NCI-H2081 treated with DMSO at 0.1 percent for 48 hours (cell line): ENCODE data around the gene P2RX3.
"Not testable (repeated sequence)": the region's sequence is repeated elsewhere in the genome, so short reads cannot be mapped to it uniquely, and the experiment has no call there.

ENCODE experiments used
- DNase-seq: peaks from one replicate; lab custom pipeline; 2025; lab: John Stamatoyannopoulos, UW

The P2RX3 gene

DNA sequence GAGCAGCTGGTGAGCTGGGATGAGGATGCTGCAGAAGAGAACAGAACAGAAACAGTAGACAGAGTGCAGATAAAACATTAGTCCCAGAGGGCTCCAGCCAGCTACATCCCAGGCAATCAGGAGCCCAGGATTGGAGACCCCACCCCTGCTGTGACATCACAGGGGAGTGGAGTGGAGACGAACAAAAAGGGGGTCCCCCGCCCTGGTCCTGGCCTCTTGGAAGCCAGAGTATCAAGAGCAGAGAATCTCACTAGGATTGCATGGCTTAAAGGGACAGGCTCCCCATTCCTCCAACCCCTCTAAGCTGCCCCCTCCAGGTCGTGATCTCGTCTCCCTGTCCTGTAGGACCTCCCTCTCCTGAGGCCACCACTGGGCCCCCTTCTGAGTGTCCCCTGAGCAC lies at the start of gene P2RX3:
Gene P2RX3 (plus strand): TSS at position 211 of the 400 bp plus-strand sequence. CDS start 199 bp downstream, outside the sequence.
- DNase-seq: no peak

DNA sequence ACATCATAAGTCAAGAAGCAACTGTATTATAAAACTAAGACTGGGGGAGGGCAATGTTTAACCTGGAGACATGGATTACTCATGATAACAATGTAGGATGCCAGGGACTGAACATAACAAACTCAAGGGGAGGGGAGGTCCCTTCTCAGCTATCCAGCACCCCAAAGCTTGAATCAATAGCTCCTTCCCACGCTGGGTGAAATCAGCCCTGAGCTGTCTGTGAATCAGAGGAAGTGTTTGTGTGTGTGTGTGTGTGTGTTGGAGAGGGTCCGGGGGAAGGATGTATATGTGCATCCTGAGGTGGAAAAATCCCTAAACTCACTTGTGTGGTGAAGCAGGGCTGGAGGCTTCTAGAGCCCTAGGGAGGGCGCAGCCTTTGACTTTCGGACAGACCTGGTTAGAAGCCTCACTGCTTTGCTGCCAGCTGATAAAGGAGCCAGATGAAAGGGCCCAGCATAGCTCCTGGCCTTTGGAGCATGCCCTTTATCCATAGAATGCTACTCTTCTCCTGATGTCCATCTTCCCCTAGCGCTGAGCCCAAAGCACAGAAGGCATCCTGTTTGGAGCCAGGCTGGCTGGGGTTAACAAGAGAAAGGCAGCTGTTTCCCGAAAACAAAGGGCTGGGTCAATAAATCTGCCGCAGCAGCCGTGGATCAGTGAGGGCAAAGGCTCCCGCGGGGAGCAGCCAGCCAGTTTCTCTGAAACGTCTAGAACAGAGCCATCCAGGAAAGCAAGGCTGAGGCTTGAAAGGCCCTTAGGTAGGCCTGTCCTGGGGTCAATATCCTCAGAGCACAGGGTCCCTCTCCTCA lies 49.2 kb upstream of the P2RX3 start:
- DNase-seq: no peak

DNA sequence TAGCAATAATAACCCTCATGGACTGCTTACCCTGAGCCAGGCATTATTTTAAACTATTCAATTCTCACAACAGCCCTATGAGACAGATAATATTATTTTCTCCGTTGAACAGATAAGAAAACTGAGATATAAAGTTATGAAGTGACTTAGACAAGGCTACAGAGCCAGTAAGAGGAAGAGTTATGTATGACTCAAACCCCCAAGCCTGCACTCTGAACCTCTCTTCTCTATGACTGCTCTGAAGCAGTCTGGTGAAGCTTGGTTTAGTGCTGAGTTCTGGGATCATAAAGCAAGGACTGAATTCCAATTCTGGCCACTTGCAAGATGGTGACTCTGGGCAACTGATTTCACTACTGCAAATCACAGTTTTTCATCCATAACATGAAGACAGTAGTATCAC lies 47.9 kb upstream of the P2RX3 start:
- DNase-seq: no peak

DNA sequence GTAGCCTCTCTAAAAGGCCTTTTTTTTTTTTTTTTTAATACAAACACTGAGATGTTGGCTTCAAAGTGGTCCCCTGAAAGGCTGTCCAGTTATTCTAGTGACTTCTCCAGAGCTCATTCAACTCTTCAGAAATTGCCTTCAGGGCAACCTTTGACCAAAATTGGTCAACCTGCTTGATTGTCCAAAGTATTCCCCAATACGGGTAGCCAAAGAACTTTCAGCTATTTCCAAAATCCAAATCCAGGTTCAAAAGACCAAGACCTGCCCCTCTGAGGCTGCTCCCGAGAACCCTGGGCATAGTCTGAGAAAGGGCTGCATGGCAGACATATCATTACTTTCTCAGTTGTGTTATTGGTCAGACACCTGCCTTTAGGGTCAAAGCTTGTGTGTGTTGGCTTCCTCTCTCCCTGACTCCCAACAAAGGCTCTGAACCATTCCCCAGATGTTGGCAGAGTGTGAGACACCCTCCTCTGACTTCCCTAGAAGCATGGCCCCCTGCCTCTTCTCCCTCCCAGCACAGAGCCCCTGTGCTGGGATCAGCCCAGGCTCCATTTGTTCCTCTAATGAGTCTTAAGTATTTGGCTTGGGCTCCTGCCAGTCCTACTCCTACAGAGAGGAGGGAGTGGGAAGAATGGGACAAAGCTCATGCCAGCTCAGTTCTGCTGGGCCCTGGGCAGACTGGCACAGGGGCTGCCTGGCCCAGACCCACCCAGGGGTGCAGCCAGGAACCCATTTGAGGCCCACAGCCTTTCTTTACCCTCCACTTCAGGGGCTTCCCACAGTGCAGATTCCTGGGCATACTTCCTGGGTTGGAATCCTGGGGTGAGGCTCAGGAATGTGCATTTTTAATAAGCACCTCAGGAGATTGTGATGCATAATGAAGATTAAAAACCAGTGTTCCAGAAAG lies 43.7 kb upstream of the P2RX3 start:
- DNase-seq: no peak

- not testable (repeated sequence) for DNase-seq
These were observed 41.9 kb upstream of the P2RX3 start for GRCh38 chr11:57296205-57296604.

DNA sequence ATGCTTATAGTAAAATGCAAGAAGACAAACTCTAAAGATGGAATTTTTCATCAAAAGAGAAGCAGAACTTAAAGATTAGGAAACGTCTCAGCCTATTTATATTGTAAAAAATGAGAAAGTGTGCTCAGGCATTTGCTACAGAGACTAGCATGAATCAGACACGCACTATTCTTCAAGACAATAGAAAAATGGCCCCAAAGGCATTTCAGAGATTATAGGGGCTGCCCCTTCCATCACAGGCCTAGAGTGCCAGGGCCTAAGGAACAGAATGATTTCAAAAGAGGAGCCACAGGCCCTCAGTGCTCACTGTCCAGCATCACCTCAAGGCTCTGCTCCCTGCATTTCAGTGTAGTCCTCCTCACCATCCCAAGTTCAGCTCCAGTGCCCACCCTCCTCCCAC lies 40.9 kb upstream of the P2RX3 start:
- no peak for DNase-seq

DNA sequence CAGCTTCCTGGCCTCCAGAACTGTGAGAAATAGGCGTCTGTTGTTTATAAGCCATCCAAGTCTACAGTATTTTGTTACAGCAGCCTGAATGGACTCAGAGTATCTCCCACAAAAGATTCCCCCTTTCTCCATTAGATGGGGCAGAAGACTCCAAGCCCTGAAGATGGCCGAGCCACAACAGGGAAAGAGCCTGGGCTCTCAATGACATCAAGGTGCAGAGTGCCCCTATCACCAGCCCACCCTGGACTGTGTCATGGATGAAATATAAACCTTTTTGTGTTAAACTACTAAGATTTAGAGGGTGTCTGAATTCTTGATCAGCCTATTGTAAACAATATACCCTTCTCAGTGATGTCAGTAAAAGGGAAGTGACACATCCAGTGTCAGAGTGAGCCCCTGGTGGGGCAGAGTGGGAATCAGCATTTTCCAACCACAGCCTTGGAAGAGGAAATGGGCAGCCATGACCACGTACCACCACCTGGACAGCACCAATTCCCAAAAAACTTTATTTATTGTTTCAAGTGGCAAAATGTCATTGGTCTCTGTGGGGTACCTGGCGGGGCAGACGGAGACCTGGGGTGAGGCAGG lies 38.9 kb upstream of the P2RX3 start:
- DNase-seq: no peak

- no peak for DNase-seq
These were observed 37.4 kb upstream of the P2RX3 start for GRCh38 chr11:57300785-57301184.

DNA sequence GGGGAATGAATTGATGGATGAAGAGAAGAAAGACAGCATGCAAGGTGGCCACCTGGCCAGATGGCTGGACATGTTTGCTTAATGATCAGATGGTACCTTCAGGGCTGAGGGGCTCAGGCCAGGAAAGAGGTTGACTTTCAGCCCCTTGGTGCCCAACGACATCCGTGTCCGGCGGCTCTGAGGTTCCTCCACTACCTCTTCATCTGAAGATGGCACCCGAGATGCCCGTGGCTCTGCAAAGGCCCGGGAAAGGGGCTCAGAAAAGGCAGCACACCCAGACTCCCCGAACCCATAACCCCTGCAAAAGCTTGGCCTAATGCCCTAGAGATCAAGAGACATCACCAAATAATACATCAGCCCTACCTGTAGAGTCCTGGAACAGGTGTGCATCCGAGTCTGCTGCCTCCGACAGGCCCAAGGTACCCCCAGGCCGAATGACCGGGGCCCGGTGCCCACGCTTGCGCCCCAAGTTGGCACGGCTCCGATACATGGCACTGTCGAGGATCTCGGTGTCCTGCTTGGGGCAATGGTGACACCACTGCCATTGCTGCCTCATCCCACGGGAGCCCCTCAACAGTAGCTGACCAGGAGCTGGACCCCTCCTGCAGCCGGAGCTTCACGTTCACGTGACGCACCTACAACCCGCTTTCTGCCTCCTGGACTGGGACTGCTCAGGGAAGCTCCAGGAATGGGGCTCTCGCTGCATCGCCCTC lies 36.3 kb upstream of the P2RX3 start:
- DNase-seq: no peak

- DNase-seq: no peak
These were observed 35.7 kb upstream of the P2RX3 start for GRCh38 chr11:57302489-57302888.

- no peak for DNase-seq
These were observed 34.7 kb upstream of the P2RX3 start for GRCh38 chr11:57303280-57303989.

DNA sequence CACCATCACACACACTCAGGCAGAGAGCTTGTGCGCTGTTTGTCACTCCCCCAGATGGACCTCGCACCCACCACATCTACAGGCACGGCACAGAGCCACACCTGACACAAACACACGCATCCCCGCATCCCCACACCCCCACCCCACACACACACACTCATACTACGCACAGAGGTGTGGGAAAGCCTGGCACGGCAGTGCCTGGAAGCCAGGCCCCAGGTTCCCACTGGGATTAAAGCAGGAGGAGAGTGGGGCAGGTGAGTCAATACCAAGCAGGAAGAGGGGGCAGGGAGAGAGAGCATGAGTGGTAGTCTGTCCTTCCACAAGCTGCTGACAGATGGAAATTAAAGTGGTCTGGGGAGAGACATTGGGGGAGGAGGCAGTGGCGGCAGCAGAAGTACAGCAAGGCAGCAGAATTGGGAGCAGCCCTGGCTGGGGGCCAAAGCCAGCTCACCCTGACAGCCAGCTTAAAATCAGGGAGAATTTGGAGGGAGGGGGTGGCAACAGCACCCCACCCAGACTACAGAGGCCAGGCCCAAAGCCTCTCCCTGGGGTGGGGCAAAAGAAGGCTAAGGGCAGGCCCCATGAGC lies 34.1 kb upstream of the P2RX3 start:
- DNase-seq: no peak

DNA sequence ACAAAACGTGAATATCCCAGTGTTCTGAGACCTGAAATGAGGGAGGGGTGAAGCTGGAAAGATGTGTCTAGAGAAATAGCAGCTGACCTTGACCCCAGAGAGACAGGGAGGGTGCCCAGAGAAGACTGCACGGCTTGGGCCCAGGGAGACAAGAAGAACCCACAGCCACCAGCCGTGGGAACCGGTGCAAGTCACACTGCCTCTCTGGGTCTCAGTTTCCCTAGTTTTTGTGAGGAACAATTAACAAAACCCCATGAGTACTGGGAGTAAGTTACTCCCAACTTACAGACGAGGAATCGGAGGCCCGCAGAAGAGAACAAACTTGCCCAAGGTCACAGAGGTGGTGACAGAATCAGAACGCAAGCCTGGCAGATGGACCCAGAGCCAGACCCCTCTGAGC lies 32.6 kb upstream of the P2RX3 start:
- DNase-seq: no peak

DNA sequence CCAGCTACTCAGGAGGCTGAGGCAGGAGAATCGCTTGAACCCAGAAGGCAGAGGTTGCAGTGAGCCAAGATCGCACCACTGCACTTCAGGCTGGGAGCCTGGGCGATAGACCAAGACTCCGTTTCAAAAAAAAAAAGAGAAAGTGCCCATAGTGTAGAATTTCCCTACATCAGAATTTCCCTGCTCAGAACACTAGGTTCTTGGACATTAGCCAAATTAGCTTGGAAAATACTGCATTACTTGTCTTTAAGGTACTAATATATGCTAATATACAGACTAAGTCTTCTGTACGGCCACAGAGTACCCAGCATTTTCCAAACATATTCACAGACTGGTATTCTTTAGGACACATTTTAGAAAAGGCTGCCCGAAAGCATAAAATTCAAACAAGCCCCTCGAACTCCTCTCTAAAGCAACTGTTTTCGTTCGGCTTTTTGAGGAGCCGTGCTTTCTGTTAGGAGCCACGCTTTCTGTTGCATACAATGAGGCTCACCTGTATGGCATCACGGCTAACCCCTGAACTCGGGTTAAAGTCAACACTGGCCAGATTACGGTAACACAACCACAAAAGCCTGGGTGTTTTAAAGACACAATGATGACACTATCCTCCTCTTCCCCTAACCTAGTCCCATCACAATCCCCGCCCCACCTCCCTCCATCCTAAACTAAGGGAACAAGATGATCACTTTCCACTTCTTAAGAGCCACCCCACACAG lies 31.8 kb upstream of the P2RX3 start:
- DNase-seq: no peak

DNA sequence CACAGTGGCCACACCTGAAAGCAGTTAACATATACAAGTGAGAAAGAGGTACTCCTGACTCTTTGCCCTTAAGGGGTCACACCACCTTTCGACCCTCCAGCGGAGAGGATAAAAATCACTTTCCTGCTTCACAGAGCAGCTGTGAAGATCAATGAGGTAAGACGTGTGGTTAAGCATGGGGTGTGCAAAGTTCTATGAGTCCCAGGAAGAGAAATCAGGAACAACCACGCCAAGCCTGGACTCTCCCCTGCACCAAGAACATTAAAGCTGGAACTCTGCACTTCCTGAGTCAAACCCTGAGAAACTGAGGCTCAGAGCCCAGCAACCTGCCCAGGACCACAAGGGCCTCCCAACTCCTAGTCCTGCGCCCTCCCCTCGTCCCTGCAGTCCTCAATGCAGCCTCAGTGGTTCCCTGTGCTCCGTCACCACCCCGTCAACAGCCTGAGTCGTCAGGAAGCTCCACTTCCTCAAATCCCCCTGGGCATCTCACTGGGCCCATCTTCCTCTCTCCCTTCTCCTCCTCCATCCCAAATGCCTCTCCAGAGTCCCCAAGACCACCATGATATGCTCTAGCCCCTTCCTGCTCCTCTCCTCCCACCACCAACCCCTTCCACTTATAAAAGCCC lies 31.1 kb upstream of the P2RX3 start:
- no peak for DNase-seq

DNA sequence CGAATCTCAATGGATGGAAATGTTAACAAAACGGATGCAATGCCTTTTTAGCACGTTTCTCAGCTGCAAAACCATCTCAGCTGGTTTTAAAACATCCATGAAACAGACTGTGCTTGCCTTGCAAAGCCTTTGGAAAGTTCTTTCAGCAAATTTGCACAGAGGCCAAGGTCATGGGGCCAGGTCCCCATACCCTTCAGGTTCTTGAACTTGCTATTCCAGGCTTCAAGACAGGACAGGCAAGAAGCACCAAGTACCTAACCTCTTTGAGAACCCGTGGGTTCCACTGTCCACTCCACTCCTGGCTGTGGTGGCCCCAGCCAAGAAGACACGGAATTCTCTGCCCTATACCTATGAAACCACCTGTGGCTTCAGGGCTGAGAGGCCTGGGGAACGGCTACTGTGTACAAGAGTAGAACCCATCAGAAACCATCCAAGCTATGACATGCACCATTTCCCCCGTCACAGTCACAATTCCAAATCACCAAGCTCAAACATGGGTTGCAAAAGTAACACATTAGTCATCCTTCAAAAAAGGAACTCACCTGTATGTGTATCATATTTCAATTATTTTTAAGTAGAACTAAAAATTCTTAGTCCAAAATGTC lies 30.4 kb upstream of the P2RX3 start:
- no peak for DNase-seq

DNA sequence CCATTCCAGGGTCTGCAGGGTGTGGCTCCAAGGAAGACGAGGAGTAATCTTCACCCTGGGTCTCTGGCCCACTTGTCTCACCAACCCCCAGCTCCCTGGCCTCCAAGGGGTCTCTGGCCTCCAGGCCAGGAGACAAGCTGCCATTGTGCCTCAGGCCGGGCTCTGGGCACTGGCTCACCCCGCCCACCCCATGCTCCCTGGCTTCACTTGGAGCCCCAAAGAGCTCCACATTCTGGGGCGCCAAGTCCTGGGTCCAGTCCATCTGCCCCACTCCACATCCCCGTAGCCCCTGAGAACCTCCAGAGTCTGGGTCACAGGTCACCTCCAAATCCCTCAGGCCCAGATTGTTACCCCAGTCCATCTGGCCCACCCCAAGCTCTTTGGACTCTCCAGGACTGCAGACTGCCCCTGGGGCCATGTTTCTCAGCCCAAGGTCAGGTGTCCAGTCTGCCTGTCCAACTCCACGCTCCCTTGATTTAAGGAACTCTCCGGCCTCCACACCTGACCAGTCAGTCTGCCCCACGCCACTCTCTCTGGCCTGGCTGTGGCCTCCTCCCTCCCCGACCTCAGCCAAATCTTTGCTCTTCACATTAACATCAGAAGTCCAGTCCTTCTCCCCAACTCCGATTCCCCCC lies 29.6 kb upstream of the P2RX3 start:
- no peak for DNase-seq

DNA sequence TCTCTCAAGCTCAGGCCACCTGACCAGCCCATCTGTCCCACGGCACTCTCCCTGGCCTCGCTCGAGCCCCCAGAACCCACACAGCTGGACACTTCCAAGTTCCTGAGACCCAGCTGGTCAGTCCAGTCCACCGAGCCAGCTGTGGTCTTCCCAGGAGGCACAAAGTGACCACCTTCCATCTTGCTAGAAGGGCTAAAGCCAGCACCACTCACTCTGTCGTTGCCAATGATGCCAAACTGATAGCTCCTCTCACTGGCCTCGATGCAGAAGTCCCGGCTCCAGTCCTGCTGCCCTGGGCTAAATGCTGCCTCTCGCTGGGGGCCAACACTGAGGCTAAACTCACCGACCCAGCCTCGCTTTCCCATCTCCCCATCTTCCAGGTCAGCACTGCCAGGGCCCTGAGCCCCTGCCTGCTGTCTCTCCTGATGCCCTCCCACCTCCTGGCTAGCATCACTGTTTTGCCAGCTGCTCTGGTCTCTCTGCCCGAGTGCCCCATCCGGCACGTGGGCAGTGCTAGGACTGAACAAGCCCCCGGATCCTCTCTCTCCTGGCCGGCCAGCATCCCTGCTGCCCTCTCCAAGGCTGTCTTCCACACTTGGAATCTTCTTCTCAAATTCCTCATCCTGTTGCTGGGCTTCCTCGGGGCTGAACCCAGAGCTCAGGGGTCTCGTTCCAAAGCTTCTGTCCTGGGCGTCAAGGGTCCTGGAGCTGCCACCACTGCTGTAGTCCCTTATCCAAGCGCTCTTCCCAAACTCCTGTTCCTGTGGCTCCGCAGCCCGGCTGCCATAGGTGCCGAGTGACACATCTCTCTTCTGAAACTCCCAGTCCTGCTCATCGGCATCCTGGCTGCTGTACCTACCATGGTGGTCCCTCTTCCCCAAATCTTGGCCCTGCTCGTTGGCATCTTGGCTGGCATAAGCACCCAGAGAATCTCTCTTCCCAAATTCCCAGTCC lies 28.8 kb upstream of the P2RX3 start:
- no peak for DNase-seq
